Retina (tissue), 1 donor: ENCODE measurements around the gene ZC3H18.

ENCODE experiments used
- DNase-seq: peaks from one replicate; pipeline ENCODE4 v3.0.0-alpha.2; 2016

ZC3H18 gene

GRCh38 chr16:88642881-88643643 lies 72.9 kb downstream of the ZC3H18 start:
- DNase-seq: no peak

DNA sequence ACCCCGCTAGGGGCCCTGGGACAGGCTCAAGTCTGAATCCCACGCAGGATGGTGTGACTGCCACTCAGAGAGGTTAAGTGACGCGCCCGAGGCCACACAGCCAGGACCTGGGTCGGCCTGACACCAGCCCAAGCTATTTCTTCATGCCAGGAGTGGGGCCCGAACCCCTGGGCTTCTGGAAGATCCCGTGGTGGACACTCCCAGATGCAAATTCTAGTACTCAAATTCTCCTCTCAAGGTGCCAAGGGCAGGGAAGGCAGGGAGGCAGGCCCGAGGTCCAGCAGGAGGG lies 73.4 kb downstream of the ZC3H18 start:
- no peak for DNase-seq

GRCh38 chr16:88645455-88645854 lies 75.3 kb downstream of the ZC3H18 start:
- no peak for DNase-seq

DNA sequence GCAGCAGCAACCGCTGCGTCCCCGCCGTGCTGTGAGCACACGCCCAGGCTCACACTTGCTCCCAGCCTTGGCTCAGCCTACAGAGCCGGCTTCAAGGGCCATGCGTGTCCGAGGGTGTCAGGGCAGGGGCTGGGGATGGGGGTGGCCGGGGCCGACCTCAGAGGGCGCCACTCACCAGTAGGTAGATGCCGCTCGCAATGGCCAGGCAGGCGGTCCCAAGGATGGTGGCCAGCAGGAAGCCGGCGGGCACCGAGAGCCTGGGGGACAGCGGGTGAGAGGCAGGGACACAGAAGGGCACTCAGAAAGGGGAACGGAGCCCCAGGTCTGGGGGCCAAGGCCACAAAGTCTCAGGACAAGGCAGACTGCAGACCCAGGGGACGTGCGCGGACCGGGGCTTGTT lies 75.7 kb downstream of the ZC3H18 start:
- no peak for DNase-seq

DNA sequence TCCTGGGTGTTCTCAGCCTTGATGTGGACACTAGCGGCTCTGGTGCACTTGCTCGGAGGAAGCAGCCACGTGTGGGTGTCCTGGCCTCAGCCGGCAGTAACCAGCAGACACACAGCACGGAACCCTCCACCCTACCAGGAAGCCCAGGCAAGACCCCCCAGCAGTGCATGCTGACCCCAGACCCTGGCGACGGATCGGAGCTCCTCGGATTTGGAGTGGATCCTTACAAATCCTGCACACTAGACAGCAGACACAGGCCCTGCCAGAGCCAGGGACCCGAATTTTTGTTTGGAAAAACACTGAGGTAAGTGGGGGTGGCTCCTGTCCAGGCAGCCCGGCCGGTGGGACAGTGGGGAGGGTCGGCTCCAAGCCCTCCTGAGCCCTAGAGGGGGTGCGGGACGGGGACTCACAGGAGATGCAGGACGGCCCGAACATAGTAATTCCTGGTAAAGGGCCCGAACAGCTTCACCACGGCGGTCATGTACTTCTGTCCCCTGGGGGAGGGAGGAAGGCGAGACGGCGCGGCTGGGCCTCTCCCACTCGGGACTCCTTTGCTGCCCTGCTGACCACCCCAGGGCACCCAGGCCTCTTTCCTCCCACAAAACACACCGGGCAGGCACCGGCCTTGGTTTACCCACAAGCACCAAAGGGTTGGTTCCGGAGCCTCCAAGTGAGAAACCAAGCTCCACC lies 76.3 kb downstream of the ZC3H18 start:
- DNase-seq: no peak

GRCh38 chr16:88647178-88648070 lies 77.2 kb downstream of the ZC3H18 start:
- DNase-seq: no peak

GRCh38 chr16:88649195-88649923 lies 79.2 kb downstream of the ZC3H18 start:
- DNase-seq: no peak

DNA sequence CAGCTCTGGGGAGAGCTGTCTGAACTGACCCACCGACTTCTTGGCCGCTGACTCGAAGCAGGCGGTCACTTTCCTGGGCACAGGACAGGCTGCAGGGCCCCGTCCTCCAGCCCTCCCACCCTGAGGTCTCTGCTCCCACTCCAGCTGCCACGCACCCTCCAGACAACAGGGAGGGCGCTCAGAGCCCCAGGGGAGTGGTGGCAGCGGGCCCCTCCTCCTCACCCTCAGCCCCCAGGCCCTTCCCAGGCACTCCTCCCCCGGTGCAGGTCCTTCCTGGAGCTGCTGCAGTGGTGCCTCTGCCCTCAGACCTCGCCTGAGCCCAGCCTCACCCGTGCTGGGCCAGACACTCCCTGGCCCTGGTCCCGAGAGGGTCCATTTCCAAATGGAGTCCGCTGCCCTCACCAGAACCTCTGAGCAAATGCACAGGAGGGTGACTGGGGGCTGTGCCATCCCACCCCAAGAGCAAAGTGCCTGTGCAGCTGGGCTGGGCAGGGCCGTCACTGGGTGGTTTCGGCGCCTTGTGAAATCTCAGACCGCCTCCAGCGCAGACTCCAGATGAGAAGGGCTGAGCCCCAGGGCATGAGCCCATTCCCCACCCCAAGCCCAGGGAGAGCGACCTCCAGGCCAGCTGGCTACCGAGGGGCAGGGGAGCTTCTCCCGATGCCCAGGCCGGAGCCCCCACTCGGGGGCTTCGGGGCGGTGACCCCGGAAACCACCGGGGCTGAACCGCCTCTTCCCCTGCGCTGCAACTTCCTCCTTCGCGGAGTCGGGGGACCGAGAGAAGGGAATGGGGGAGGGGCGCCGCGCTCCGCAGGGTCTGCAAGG lies 79.9 kb downstream of the ZC3H18 start:
- DNase-seq: peak; percentile 76

GRCh38 chr16:88650749-88651275 lies 80.6 kb downstream of the ZC3H18 start, which contains the start of gene CYBA:
Gene CYBA, minus strand, starts transcription at chr16:88651053. Its CDS starts 40 bp downstream, at chr16:88651013.
- no peak for DNase-seq

- DNase-seq: peak; percentile 49
Measured at GRCh38 chr16:88651276-88651988, 81.2 kb downstream of the ZC3H18 start.

DNA sequence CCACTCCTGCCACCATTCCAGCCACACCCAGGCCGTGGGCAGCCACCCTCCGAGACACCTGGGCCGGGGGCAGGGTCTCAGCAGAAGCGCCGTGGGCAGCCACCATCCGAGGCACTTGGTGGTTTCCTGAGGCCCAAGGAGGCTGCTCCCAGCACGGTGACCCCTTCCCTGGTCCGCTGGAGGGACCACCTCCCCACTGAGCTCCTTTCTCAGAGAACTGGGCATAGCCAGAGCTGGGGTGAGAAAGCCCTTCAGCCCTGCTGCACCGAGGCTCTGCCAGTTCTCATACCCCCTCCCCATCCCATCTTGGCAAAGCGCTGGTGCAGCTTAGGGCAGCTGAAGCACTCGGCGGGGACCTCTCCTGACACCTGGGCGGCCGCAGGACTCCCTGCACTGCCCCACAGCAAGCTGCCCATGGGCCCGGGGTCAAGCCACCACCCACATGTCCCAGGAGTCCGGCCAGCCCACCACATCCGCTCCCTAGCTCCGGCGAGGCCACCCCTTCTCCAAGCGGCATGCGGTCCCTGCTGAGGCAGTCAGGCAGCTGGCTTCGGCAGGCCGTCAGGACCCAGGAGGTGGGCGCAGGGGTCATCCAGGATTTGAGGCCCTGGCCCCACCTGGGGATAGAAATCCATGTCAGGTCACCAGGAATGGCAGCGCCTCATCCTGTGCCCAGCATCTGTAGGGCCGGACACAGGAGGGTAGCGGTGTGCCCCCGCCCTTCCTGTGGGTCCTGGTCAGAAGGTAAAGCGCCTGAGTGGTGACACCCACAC lies 82.0 kb downstream of the ZC3H18 start:
- no peak for DNase-seq

GRCh38 chr16:88652762-88653063 lies 82.5 kb downstream of the ZC3H18 start:
- no peak for DNase-seq

- no peak for DNase-seq
Measured at GRCh38 chr16:88653101-88653500, 82.9 kb downstream of the ZC3H18 start.

DNA sequence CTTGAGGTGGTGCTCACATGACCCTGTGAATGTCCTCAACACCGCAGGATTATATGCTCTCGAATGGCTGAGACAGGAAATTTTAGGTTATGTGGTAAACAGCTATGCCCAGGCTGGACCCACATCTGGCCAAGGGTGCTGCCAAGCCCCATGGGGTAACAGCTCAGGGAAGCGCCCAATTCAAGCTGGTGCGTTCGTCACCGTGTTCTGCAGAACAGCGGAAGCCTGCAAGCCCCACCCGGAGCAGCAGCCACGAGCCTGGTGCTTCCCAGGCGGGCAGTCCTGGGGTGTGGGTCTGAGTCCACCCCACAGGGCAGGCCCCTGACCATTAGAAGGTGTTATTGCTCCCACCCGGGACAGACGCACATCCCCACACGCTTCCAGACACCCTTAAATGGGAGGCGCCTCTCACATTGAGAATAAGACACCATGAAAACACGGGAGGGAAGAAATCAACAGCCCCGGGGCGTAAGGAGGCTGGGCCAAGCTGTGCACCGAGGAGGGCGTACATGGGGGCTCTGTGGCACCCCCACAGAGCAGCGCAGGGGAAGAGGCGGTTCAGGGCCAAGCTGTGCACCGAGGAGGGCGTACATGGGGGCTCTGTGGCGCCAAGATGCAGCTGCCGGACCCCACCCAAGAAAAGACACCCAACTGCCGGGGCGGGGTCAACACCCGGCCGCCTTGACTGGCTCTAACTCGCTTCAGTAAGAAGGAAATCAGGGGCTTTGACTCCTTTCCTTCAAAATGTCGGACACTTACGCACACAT lies 83.6 kb downstream of the ZC3H18 start:
- no peak for DNase-seq

DNA sequence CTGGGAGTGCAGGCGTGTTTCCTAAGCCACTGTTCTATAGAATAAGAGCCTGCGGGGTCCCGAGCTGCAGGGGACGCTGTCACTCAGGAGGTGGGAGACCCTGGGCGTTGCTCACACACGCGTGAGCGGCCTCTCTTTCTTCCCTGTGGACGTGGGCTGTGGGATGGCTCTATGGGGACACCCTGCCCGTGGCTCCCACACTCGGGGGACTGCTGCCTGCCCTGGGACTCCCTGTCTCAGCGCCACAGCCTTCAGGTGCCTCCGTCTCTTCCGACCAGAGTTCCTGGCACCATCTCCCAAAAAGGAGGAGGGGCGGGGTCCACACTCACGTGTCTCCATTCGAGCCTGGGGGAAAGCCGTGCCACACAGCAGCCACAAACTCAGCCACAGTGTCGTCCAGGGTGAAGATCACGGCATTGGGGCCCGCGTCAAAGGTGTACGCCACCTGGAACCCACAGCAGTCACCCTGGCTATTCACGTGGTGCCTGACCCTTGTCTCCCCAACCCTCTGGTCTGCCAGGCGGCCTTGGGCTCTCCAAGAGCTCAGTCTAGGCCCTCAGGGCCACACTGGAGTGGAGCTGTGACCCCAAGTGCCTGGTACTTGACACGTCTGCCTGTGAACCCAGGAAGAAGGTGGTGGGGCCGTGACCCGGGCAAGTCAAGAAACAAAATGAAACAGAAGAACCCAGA lies 84.3 kb downstream of the ZC3H18 start:
- no peak for DNase-seq

- no peak for DNase-seq
Measured at GRCh38 chr16:88655053-88655732, 85.0 kb downstream of the ZC3H18 start.

DNA sequence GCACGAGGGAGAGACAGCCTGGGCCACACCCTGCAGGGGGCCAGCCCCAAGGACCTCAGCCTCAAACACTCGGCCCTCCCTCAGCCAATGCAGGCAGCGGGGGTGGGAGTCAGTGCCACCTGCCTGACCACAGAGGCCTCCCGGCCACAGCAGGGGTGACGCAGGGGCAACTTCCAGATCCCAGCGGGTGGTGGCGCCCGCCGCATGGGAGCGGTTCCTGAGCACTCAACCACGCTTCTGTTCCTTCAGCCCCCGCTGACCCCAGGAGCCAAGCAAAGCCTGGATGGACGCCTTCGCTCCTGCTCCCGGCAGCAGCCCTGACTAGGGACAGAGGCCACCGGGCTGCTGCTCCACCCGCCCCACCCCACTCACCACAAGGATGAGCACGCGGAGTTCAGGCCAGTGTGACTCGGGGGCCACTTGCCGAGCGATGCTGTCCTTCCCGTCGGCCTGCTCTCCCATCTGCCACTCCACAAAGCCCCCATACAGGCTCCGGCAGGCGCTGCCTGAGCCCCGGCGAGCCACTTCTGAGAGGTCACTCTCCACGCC lies 85.6 kb downstream of the ZC3H18 start:
- no peak for DNase-seq
